ENCODE measurements around the gene SLX1B.
"Not testable (repeated sequence)": the region's sequence is repeated elsewhere in the genome, so short reads cannot be mapped to it uniquely, and the experiment has no call there.

Gene SLX1B

GRCh38 chr16:29454269-29454668, at the start of gene SLX1B, which contains the start of gene BOLA2:
Gene SLX1B, plus strand, starts transcription at chr16:29454533.
Gene BOLA2, minus strand, starts transcription at chr16:29454351. Its CDS starts 98 bp downstream, at chr16:29454253.
- not testable (repeated sequence) for DNase-seq

GRCh38 chr16:29405249-29405648, 49.1 kb upstream of the SLX1B start:
- not testable (repeated sequence) for DNase-seq

GRCh38 chr16:29423587-29423986, 30.7 kb upstream of the SLX1B start:
- not testable (repeated sequence) for DNase-seq

- DNase-seq: not testable (repeated sequence)
These were observed 28.9 kb upstream of the SLX1B start for GRCh38 chr16:29425390-29425789.

GRCh38 chr16:29453754-29454153, 579 bp upstream of the SLX1B start:
- not testable (repeated sequence) for DNase-seq

- not testable (repeated sequence) for DNase-seq
These were observed 495 bp downstream of the SLX1B start for GRCh38 chr16:29454828-29455227.

GRCh38 chr16:29457660-29458059, 3.3 kb downstream of the SLX1B start:
- DNase-seq: peak; percentile 11

GRCh38 chr16:29459706-29460646, 5.6 kb downstream of the SLX1B start, which contains the start of gene SULT1A4:
Gene SULT1A4, plus strand, starts transcription at chr16:29459913. Its CDS starts 1,473 bp downstream, at chr16:29461386.
- DNase-seq: not testable (repeated sequence)

- DNase-seq: not testable (repeated sequence)
These were observed 6.3 kb downstream of the SLX1B start for GRCh38 chr16:29460647-29461030.

- not testable (repeated sequence) for DNase-seq
These were observed 11.9 kb downstream of the SLX1B start for GRCh38 chr16:29465985-29466824.

GRCh38 chr16:29466904-29467303, 12.6 kb downstream of the SLX1B start:
- not testable (repeated sequence) for DNase-seq

- not testable (repeated sequence) for DNase-seq
These were observed 13.5 kb downstream of the SLX1B start for GRCh38 chr16:29467654-29468366.

GRCh38 chr16:29469660-29470059, 15.3 kb downstream of the SLX1B start:
- peak; percentile 27 for DNase-seq

- DNase-seq: not testable (repeated sequence)
These were observed 17.7 kb downstream of the SLX1B start for GRCh38 chr16:29472065-29472464.

- peak; percentile 14 for DNase-seq
These were observed 27.9 kb downstream of the SLX1B start for GRCh38 chr16:29482276-29482675.

GRCh38 chr16:29506308-29506707, 52.0 kb downstream of the SLX1B start, which contains the start of gene NPIPB12:
Gene NPIPB12, minus strand, starts transcription at chr16:29506408.
- DNase-seq: not testable (repeated sequence)

Data from activated CD8-positive, alpha-beta memory T cell treated with anti-CD3 and anti-CD28 coated beads, Interleukin-2, amount 50 U/mL, for 4 hours (primary cell).